Nephron progenitor cell (in vitro differentiated cells): ENCODE results near the gene RMI2.
A peak's percentile ranks its signal among the peaks of the same experiment; 100 is the strongest.
"Not testable (repeated sequence)": the region's sequence is repeated elsewhere in the genome, so short reads cannot be mapped to it uniquely, and the experiment has no call there.

Experiments used
- DNase-seq: peaks from one replicate; pipeline ENCODE4 v3.0.0; 2021
- H3K27ac Mint-ChIP-seq: 2 replicates; pipeline ENCODE4 v1.8.0; 2021; ENCODE audit warnings: mild to moderate bottlenecking, moderate library complexity, mixed read lengths
- H3K27me3 Mint-ChIP-seq: 2 replicates; pipeline ENCODE4 v1.8.0; 2021; ENCODE audit warnings: mild to moderate bottlenecking, low read depth, mixed read lengths; ENCODE audit not compliant: poor library complexity
- H3K36me3 Mint-ChIP-seq: 2 replicates; pipeline ENCODE4 v1.8.0; 2021; ENCODE audit warnings: low read depth, mixed read lengths
- H3K4me1 Mint-ChIP-seq: 2 replicates; pipeline ENCODE4 v1.8.0; 2021; ENCODE audit warnings: mixed read lengths
- H3K4me3 Mint-ChIP-seq: 2 replicates; pipeline ENCODE4 v1.8.0; 2021; ENCODE audit warnings: mild to moderate bottlenecking, moderate library complexity, mixed read lengths
- H3K9me3 Mint-ChIP-seq: 2 replicates; pipeline ENCODE4 v1.8.0; 2021; ENCODE audit warnings: mild to moderate bottlenecking, moderate library complexity, mixed read lengths
- TF ChIP-seq, protein P1 (sequence below): fragments of 200-600 bp; sonication (generic); IDR thresholded peaks from 2 replicates; pipeline ENCODE4 v1.5.0; 2021; ENCODE audit warnings: antibody characterized with exemption

RMI2 gene

GRCh38 chr16:11370084-11370931, 25.0 kb downstream of the RMI2 start:
- peak overlapping the region; percentile 80 for H3K27ac Mint-ChIP-seq
- no peaks in the 10 kb centered on the region for H3K36me3 Mint-ChIP-seq
- peaks cover 66% of the 10 kb centered on the region for H3K4me1 Mint-ChIP-seq
- no peak for DNase-seq
- H3K9me3 Mint-ChIP-seq, result no peaks in the 10 kb centered on the region
- TF ChIP-seq, protein P1, sequence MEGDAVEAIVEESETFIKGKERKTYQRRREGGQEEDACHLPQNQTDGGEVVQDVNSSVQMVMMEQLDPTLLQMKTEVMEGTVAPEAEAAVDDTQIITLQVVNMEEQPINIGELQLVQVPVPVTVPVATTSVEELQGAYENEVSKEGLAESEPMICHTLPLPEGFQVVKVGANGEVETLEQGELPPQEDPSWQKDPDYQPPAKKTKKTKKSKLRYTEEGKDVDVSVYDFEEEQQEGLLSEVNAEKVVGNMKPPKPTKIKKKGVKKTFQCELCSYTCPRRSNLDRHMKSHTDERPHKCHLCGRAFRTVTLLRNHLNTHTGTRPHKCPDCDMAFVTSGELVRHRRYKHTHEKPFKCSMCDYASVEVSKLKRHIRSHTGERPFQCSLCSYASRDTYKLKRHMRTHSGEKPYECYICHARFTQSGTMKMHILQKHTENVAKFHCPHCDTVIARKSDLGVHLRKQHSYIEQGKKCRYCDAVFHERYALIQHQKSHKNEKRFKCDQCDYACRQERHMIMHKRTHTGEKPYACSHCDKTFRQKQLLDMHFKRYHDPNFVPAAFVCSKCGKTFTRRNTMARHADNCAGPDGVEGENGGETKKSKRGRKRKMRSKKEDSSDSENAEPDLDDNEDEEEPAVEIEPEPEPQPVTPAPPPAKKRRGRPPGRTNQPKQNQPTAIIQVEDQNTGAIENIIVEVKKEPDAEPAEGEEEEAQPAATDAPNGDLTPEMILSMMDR, result no peak
- H3K4me3 Mint-ChIP-seq, result no peak overlapping the region
- peaks cover 3% of the 10 kb centered on the region for H3K27me3 Mint-ChIP-seq

DNA sequence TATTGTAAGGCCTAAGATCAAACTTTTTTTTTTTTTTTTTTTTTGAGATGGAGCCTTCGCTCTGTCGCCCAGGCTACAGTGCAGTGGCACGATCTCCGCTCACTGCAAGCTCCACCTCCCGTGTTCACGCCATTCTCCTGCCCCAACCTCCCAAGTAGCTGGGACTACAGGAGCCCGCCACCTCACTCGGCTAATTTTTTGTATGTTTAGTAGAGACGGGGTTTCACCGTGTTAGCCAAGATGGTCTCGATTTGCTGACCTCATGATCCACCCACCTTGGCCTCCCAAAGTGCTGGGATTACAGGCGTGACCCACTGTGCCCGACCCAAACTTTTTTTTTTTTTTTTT, 25.6 kb downstream of the RMI2 start:
- peaks cover 62% of the 10 kb centered on the region for H3K4me1 Mint-ChIP-seq
- not testable (repeated sequence) for H3K27me3 Mint-ChIP-seq, H3K36me3 Mint-ChIP-seq, DNase-seq, H3K4me3 Mint-ChIP-seq, H3K9me3 Mint-ChIP-seq
- peak overlapping the region; percentile 80 for H3K27ac Mint-ChIP-seq

DNA sequence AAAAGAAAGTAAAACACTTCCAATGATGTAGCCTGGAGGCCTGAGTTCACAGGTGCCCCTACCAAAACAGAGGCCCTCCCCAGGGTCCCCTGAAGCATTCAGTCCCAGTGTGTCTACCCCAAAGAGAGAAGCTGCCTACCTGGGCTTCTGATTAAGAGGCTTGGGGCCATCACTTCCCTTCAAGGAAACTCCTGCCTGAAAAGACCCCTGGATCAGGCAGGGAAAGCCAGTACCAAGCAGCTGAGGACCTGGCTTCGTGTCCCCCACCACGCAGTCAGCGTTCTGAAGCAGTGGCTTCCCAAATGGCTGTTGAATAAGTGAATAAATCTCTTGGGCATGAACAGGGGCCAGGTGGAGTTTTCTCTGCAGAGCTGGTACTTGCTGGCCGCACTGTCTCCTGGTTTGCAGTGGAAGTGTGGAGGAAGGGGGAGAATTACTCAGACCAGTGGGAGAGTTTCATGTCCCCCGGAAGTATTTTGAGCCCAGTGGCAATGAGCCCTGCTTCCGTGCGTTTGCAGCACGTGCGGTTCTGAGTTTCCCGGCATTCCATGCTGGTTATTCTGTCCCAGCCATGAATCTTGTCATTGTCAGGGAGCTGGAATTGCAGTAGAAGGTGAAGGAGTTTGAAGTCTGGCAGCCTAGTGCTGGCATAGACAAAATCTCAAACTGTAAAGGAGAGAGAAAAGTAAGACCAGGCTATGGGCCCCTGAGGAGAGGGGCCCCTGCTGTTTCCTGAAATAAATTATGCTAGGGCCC, 27.0 kb downstream of the RMI2 start:
- no peaks in the 10 kb centered on the region for H3K36me3 Mint-ChIP-seq
- peak overlapping the region; percentile 36 for H3K4me3 Mint-ChIP-seq
- TF ChIP-seq, protein P1, result no peak
- H3K9me3 Mint-ChIP-seq, result no peaks in the 10 kb centered on the region
- peaks cover 3% of the 10 kb centered on the region for H3K27me3 Mint-ChIP-seq
- peaks cover 51% of the 10 kb centered on the region for H3K4me1 Mint-ChIP-seq
- no peak for DNase-seq
- peak overlapping the region; percentile 96 for H3K27ac Mint-ChIP-seq

- Mint-ChIP-seq H3K4me1 (peaks cover 49% of the 10 kb centered on the region), H3K36me3 (no peaks in the 10 kb centered on the region), H3K4me3 (peak overlapping the region; percentile 47), H3K27ac (no peak overlapping the region), H3K9me3 (no peaks in the 10 kb centered on the region), H3K27me3 (peaks cover 3% of the 10 kb centered on the region)
- no peak for DNase-seq
- TF ChIP-seq, protein P1, result no peak
These were observed 27.6 kb downstream of the RMI2 start for GRCh38 chr16:11372829-11373306.

DNA sequence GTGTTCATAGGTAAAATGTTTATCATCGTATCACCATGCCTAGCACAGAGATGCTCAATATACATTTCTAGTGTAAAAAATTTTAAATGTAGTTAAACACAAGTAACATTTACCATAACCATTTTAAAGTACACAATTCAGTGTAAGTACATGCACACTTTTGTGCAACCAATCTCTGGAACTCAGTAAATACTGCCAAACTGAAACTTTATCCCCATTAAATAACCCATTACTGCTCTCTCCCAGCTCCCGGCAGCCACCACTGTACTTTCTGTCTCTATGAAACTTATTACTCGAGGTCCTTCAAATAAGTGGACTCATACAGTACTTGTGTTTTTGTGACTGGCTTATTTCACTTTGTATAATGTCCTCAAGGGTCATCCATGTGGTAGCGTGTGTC, 29.0 kb downstream of the RMI2 start:
- H3K36me3 Mint-ChIP-seq, result peaks cover 9% of the 10 kb centered on the region
- TF ChIP-seq, protein P1, result no peak
- peaks cover 49% of the 10 kb centered on the region for H3K4me1 Mint-ChIP-seq
- H3K9me3 Mint-ChIP-seq, result peaks cover 9% of the 10 kb centered on the region
- no peak overlapping the region for H3K4me3 Mint-ChIP-seq
- peak overlapping the region; percentile 60 for H3K27ac Mint-ChIP-seq
- H3K27me3 Mint-ChIP-seq, result no peaks in the 10 kb centered on the region
- DNase-seq, result no peak

GRCh38 chr16:11377154-11377553, 31.9 kb downstream of the RMI2 start:
- Mint-ChIP-seq H3K9me3 (peaks cover 12% of the 10 kb centered on the region), H3K27ac (no peak overlapping the region), H3K4me1 (peaks cover 27% of the 10 kb centered on the region), H3K27me3 (peaks cover 2% of the 10 kb centered on the region), H3K4me3 (no peak overlapping the region), H3K36me3 (peaks cover 21% of the 10 kb centered on the region)
- no peak for DNase-seq
- TF ChIP-seq, protein P1, result no peak

DNA sequence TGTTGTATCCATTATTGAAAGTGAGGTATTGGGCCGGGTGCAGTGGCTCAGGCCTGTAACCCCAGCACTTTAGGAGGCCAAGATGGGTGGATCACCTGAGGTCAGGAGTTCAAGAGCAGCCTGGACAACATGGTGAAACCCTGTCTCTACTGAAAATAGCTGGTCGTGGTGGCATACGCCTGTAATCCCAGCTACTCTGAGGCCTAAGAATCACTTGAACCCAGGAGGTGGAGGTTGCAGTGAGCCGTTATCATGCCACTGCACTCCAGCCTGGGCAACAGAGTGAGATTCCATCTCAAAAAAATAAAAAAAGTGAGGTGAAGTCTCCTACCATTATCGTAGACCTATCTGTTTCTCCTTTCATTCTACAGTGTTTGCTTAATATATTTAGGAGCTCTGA, 33.7 kb downstream of the RMI2 start:
- H3K4me3 Mint-ChIP-seq, H3K4me1 Mint-ChIP-seq, H3K27ac Mint-ChIP-seq, H3K27me3 Mint-ChIP-seq, DNase-seq: not testable (repeated sequence)
- peaks cover 12% of the 10 kb centered on the region for H3K9me3 Mint-ChIP-seq
- peaks cover 23% of the 10 kb centered on the region for H3K36me3 Mint-ChIP-seq
